ENCODE measurements around the gene ATP1B1. TPM values are rescaled to one million over a fixed set of nuclear protein-coding genes. Genes with fewer than 3 reads are reported as not detected.
A peak's percentile ranks its signal among the peaks of the same experiment; 100 is the strongest.

The ATP1B1 gene
- total RNA-seq, 1 donor from 2014 or later, result 77.3 TPM

GRCh38 chr1:169146576-169147214, 40.2 kb downstream of the ATP1B1 start:
- TF ChIP-seq CTCF (IDR thresholded peaks at IDR 0.05; ENCODE audit: insufficient read depth, low read length, poor library complexity, severe bottlenecking), result no peak

GRCh38 chr1:169148472-169149252, 42.2 kb downstream of the ATP1B1 start:
- DNase-seq (ENCODE audit: low read depth), result peak; percentile 38
- Histone ChIP-seq H3K36me3 (ENCODE audit: control insufficient read depth, insufficient read depth, low read length) (no peaks in the 10 kb centered on the region), H3K27me3 (ENCODE audit: control insufficient read depth, insufficient read depth, low read length) (no peaks in the 10 kb centered on the region), H3K4me3 (ENCODE audit: low read depth, low read length) (no peak overlapping the region)
- no peak for TF ChIP-seq CTCF (IDR thresholded peaks at IDR 0.05; ENCODE audit: insufficient read depth, low read length, poor library complexity, severe bottlenecking)

More at GRCh38 chr1:169146576-169147214, 40.2 kb downstream of the ATP1B1 start:
- DNase-seq (ENCODE audit: low read depth), result no peak
- Histone ChIP-seq H3K36me3 (ENCODE audit: control insufficient read depth, insufficient read depth, low read length) (no peaks in the 10 kb centered on the region), H3K4me3 (ENCODE audit: low read depth, low read length) (no peak overlapping the region), H3K27me3 (ENCODE audit: control insufficient read depth, insufficient read depth, low read length) (no peaks in the 10 kb centered on the region)

GRCh38 chr1:169149555-169150286, 43.2 kb downstream of the ATP1B1 start:
- no peak for TF ChIP-seq CTCF (IDR thresholded peaks at IDR 0.05; ENCODE audit: insufficient read depth, low read length, poor library complexity, severe bottlenecking)
- Histone ChIP-seq H3K4me3 (ENCODE audit: low read depth, low read length) (no peak overlapping the region), H3K27me3 (ENCODE audit: control insufficient read depth, insufficient read depth, low read length) (no peaks in the 10 kb centered on the region), H3K36me3 (ENCODE audit: control insufficient read depth, insufficient read depth, low read length) (no peaks in the 10 kb centered on the region)
- DNase-seq (ENCODE audit: low read depth), result no peak

GRCh38 chr1:169150641-169151337, 44.3 kb downstream of the ATP1B1 start:
- DNase-seq (ENCODE audit: low read depth), result no peak
- no peak for TF ChIP-seq CTCF (IDR thresholded peaks at IDR 0.05; ENCODE audit: insufficient read depth, low read length, poor library complexity, severe bottlenecking)
- Histone ChIP-seq H3K36me3 (ENCODE audit: control insufficient read depth, insufficient read depth, low read length) (no peaks in the 10 kb centered on the region), H3K4me3 (ENCODE audit: low read depth, low read length) (no peak overlapping the region), H3K27me3 (ENCODE audit: control insufficient read depth, insufficient read depth, low read length) (no peaks in the 10 kb centered on the region)

- no peaks in the 10 kb centered on the region for H3K27me3 ChIP-seq (ENCODE audit: control insufficient read depth, insufficient read depth, low read length)
- no peak for TF ChIP-seq CTCF (IDR thresholded peaks at IDR 0.05; ENCODE audit: insufficient read depth, low read length, poor library complexity, severe bottlenecking)
- H3K36me3 ChIP-seq (ENCODE audit: control insufficient read depth, insufficient read depth, low read length), result no peaks in the 10 kb centered on the region
- no peak for DNase-seq (ENCODE audit: low read depth)
- H3K4me3 ChIP-seq (ENCODE audit: low read depth, low read length), result no peak overlapping the region
These were observed 44.9 kb downstream of the ATP1B1 start for GRCh38 chr1:169151338-169151837.
